K562 treated with DMSO at 1 percent for 4 hours (cell line): ENCODE data around the gene ZNF420. TPM values are rescaled to one million over a fixed set of nuclear protein-coding genes. Genes with fewer than 3 reads are reported as not detected.

Source experiments
- total RNA-seq: library from RNA; unstranded; fragments of 300-600 nt; gene quantifications from 2 replicates; pipeline ENCODE4 v1.2.3, GENCODE V29; 2022; ENCODE audit not compliant: insufficient read depth

ZNF420 gene
- total RNA-seq, result 2.1 and 2.5 TPM in 2 replicates

GRCh38 chr19:37077934-37078716 is at the start of gene ZNF420:
Gene ZNF420, plus strand, starts transcription at chr19:37078433. Its CDS starts 10,686 bp downstream, at chr19:37089119.

GRCh38 chr19:37172368-37173366 is 94.4 kb downstream of the ZNF420 start, which contains the start of gene ZNF585A:
Gene ZNF585A, minus strand, starts transcription at chr19:37172695. Its CDS starts 2,785 bp downstream, at chr19:37169910.

Other genes with a start within 250 kb of the ZNF420 start
- gene ZNF790, start 240.0 kb upstream of the ZNF420 start, total RNA-seq, result 0.38 TPM in 1 of 2 replicates, not detected in the other
- 0.31 TPM in 1 of 2 replicates, not detected in the other for gene ZNF345, start 227.6 kb upstream of the ZNF420 start, total RNA-seq
- 0.11 TPM in 1 of 2 replicates, not detected in the other for gene ZNF829, start 162.1 kb upstream of the ZNF420 start, total RNA-seq
- gene ZNF568, start 162.1 kb upstream of the ZNF420 start, total RNA-seq, result not detected in 2 replicates
- gene ZNF585A, start 94.3 kb downstream of the ZNF420 start, total RNA-seq, result 4.4 and 8.6 TPM in 2 replicates
- 3.0 and 12.5 TPM in 2 replicates for gene ZNF585B, start 132.1 kb downstream of the ZNF420 start, total RNA-seq
- 0.92 and 1.9 TPM in 2 replicates for gene ZNF383, start 139.8 kb downstream of the ZNF420 start, total RNA-seq